Measurements from ENCODE around the gene OPHN1.

OPHN1 gene

GRCh38 chrX:68249401-68249831 is 183.9 kb downstream of the OPHN1 start:
- no peak for DNase-seq (ENCODE audit: low read depth)

DNA sequence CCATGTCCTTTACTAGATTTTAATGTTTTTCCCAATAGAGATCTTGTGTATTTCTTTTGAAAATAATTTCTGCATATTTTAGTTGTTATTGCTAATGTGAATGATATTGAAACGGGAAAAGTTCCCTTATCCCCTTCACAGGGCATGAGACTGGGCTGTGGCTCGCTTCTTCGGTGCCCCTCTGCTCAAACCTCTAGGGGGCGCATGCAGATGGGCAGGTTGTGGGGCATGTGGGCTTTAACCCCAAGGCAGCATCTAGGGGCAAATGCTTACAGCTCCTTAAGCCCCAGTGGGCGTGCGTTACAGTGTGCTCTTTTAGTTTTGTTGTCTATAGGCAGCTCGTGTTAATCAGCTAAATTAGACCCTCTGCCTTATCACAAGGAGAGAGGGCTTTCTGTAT is 194.7 kb downstream of the OPHN1 start:
- no peak for DNase-seq (ENCODE audit: low read depth)

GRCh38 chrX:68234171-68234910 is 199.0 kb downstream of the OPHN1 start:
- no peak for DNase-seq (ENCODE audit: low read depth)

GRCh38 chrX:68232206-68232605 is 201.1 kb downstream of the OPHN1 start:
- no peak for DNase-seq (ENCODE audit: low read depth)

DNA sequence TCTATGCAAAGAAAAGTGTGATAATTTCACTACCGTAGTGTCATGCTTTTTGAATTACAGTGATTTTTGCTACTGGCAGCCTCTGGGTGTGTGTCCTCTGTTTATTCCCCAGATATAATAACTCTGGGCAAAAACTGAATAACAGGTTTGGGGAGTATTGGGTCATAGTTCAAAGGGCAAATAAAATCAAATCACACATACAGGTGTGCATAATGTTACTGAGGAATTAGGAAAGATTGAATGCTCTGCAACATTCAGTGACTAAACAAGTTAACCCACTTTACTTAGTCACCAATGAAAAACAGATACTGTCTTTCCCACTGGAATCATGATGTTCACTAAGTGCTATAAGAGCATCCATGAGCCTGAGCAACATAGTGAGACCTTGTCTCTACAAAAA is 224.3 kb downstream of the OPHN1 start:
- no peak for DNase-seq (ENCODE audit: low read depth)

DNA sequence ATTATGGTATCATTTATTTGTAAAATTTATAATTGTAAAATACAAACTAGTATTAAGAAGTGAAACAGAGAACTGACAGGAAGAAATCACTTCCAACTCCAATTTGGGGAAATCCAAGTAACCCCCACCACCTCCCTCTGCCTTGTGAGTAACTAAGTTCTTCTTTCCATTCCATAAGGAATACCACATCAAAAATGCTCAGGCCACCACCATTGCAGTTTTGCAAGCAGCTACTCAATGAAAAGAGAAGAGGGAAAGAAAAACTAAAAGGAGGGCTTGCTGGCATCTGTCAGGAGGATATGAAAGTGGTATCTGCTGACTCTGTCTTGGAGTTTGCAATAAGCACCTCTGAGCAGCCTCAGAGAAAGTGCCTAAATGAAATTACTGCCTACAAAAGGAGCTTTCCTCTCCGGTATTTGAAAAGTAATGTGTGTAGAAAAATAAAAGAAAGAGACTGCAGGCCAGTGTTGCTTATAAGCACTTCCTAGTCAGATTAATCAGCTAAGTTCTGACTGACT is 228.7 kb downstream of the OPHN1 start:
- DNase-seq (ENCODE audit: low read depth), result no peak

DNA sequence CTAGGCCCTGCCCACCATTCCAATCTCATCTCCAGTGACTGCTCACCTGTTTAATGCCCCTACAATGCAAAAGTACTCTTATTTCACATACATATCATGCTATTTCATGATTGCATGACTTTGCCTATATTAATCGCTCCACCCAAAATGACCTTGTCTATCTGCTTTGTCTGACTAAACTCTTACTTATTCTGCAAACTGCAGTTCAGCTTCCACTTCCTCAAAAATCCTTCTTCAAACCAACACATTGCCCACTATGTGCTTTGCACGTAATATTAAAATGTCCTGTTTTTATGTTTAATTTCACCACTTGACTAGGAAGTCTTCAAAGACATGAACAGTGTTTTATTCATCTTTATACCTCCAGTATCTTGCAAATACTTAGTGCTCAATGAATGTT is 229.6 kb downstream of the OPHN1 start:
- no peak for DNase-seq (ENCODE audit: low read depth)

DNA sequence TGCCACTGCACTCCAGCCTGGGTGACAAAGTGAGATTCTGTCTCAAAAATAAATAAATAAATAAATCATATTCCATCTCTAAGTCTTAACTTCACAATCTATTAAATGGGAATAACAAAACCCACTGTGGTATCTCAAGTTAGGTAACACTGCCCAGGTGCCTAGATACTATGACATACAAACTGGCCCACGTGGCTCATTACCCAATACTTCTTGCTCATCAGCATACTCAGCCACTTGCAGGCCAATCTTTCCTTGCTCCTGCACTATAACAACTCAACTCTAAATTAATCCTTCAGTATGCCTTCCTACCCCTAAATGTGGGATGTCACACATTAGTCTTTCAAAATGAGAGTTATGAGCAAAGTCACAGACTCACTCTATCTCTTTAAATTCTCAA is 230.1 kb downstream of the OPHN1 start:
- no peak for DNase-seq (ENCODE audit: low read depth)

DNA sequence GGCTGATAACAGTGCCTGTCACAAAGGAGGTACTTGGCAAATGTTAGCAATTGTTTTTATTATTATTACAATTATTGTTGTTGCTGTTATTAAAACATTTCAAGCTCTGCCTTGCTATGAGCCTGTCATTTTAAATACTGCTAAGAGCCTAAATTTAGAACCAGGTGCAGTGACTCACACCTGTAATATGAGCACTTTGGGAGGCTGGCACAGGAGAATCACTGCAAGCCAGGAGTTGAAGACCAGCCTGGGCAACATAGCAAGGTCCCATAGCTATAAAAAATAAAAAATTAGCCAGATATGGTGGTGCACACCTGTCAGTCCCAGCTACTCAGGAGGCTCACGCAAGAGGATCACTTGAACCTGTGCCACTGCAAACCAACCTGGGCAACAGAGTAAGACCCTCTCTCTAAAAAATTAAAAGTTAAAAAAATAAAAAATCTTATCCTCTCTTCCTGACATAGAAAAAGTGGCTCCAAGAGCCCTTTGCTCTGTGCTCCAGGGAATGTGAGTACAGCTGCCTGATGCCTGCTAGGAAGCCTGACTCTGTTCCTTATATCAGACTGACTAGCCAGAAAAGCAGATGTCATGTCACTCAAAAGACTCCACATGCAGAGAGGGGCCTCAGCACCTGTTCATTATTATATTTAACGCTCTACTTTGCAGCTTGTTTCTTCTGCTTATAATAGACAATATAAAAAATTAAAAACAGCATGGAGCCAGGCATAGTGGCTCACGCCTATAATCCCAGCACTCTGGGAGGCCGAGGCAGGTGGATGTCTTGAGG is 234.0 kb downstream of the OPHN1 start:
- no peak for DNase-seq (ENCODE audit: low read depth)

DNA sequence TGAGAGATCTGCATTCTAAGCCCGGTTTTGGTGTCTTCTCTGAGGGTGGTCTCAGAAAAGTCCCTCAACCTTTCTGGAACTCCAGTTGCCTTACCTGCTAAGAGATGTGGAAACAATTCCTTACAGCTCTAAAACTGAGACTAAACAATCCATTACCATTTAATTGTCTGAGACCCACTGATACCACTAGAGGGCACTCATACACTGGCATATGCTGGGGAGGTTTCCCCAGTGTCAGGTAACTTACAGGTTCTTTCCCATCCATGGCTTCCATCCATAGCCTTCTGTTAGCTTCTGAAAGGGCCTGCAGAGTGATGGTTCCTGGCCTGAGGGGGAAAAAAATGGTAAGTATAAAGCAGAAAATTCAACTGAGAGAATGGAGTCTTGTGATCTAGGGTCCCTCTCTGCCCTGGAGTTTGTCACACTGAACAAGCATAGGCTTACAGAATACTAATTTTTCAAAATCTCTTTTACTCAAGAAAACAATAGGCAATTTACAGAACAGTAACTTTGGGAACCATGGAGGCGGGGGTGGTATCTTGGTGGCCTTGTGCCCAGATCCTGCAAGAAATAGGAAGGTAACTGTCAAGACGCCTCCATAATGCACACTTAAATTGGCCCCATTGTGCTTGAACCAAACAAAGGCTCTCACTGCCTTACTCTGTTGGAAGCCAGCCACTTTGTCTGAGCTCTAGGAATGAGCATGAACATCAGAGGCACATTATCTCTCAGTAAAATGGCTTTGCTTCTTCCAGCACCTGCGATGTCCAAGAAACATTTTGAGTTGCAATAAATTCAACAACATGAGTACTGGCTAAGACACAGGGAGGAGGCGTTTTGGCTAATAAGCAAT is 236.1 kb downstream of the OPHN1 start:
- no peak for DNase-seq (ENCODE audit: low read depth)

- no peak for DNase-seq (ENCODE audit: low read depth)
Observed at GRCh38 chrX:68195561-68195960, 237.7 kb downstream of the OPHN1 start.

DNA sequence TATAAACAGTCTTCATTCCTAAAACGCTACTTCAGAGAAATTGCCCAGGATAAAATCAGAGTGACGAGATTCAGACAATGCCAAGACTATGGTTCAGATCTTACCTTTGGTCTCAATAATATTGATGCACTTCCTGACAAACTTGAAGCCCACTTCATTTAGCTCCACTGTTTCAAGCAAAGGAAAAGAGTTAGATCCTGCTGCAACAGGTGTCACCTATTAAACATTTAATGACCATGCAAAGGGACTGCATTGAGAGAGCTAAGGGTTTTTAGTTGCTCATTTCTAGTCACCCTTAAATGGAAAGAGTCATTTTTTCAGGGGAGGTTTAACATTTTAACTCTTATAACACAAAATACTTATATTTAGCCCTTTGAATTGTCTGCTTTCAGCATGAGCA is 239.5 kb downstream of the OPHN1 start:
- DNase-seq (ENCODE audit: low read depth), result no peak

- no peak for DNase-seq (ENCODE audit: low read depth)
Observed at GRCh38 chrX:68193234-68193633, 240.1 kb downstream of the OPHN1 start.

- DNase-seq (ENCODE audit: low read depth), result no peak
Observed at GRCh38 chrX:68190799-68191198, 242.5 kb downstream of the OPHN1 start.

- no peak for DNase-seq (ENCODE audit: low read depth)
Observed at GRCh38 chrX:68186552-68187262, 246.6 kb downstream of the OPHN1 start.

DNA sequence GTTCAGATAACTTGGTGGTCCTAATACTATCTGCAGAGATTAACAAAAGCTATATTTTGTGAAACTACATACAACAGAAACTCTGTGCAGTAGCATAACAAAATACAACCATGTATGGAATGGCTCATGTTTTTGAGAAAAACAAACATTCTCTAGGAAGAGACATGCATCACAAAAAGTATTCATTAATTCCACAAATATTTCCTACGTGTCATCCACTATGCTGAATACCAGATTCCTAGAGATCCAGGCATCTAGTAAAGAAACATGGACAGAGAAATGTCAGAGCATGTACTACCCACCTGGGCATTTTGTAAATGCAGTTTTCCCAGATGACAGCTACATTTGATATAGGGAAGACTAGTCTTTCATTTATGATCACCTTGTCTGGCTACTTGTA is 248.1 kb downstream of the OPHN1 start:
- DNase-seq (ENCODE audit: low read depth), result no peak

DNA sequence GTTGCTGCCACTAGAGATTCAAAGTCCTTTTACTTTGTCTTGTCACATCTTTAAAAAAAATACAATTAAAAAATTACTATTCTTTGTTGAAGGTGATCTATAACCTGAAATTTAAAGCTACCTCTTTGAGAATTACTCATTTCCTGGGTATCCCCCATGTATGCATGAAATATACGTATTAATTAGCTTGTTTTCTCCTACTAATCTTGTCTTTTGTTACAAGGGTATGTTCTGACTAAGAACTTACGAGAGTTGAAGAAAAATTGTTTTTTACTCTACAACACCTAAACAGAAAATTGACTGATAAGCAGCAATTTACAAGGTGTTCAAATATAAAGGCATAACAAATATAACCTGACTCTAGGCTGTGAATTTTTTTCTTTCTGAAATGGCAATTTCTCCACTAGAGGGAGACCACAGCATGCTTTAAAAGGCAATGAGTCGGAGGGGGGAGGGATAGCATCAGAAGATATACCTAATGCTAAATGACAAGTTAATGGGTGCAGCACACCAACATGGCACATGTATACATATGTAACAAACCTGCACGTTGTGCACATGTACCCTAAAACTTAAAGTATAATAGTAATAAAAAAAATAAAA is 249.6 kb downstream of the OPHN1 start:
- DNase-seq (ENCODE audit: low read depth), result no peak

GRCh38 chrX:68180579-68180978 is 252.7 kb downstream of the OPHN1 start:
- DNase-seq (ENCODE audit: low read depth), result no peak

DNA sequence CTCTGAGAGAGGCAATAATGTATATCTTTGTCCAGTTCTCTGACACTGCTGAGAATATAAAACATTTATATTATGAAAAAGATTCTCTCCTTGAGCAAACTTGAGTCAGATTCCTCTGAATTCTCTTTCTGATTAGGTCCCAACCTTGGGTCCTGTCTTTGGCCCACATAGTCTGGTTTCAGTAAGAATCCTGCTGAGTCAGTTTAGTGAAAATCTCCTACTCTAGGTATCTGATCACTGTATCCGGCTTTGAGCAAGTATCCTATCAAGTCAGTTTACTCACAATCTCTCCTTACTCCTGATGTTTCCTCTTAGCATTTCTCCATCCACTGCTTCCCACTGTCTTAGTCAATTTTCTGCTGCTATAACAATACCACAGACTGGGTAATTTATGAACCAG is 253.9 kb downstream of the OPHN1 start:
- DNase-seq (ENCODE audit: low read depth), result no peak

- DNase-seq (ENCODE audit: low read depth), result no peak
Observed at GRCh38 chrX:68177542-68177941, 255.8 kb downstream of the OPHN1 start.

GRCh38 chrX:68175562-68175961 is 257.7 kb downstream of the OPHN1 start:
- peak; percentile 29 for DNase-seq (ENCODE audit: low read depth)
